CD4-positive, alpha-beta T cell treated with Interleukin-2 at 100 ng/mL for 4 hours (primary cell): ENCODE data around the gene ACSBG1.

ENCODE experiments used
- DNase-seq: peaks from one replicate; pipeline ENCODE4 v3.0.0-alpha.2; 2020; ENCODE audit warnings: low spot score

Gene ACSBG1

DNA sequence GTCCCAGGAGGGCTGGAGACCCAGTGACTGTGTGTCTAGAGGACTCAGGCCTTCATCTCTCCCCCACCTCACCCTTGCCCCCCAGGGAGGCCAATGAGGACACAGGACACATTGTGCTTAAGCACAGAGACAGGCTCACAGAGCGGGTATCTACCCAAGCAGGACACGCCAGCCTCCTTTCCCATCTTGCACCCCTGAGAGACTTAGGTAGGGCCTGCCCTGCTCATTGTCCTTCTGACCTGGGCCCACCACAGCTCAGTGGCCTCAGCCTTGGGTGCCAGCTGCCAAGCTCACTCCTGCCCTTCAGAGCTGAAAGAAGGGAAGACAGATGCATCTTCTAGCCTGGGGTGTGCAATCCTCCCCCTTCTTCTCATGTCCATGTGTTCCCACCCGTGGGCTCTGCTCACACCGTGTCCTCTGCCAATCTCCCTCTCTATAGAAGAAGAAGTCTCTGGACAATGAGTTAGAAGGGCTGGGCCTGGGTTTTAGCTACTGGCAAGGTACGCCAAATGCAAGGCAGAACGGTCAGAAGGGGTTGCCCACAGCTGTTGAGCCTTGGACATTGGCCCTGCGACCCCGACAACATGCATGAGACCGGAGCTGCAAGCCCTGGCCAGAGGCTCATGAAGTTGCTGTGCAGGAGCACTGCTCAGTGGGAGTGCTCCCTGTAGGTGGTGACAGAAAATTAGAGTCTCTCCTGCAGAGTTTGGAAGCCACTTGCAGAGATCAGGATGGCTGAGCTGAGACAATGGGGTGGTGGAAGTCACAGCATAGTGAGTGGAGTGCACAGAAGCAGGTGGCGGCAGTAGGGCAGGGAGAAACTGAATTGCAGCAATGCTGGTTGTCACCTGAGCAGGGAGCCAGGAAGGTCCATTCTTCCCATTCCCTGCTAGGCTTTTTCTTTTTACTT is 32.8 kb downstream of the ACSBG1 start:
- DNase-seq, result no peak

DNA sequence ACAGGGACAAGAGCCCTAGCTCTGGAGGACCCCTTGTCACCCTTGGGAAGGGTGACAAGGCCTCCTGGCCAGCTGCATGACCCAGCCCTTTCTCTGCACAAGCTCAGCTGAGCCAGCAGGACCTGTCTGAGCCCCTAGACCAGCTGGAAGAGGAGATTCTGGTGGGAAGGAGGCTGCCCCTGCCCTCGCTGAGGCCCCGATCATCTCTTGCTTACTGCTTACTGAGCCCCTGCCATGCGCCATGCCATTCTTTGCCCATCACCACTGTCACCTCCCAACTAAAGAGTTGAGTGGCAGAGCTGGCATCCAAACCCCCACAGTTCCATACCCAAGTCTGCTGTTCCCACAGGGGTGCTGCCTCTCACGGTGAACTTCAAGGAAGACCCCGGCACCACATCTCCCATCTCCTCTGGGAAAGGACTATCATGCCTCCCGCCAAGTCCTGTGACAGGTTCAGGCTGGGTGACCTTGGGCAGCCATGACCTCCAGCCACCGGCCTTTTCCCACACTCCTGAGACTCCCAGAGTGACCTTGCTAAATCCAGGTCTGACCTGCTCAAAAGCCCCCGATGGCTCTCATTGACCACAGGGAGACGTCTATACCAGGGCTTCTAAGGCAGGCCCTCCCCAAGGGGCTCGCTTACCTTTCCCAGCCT is 34.0 kb downstream of the ACSBG1 start:
- no peak for DNase-seq

DNA sequence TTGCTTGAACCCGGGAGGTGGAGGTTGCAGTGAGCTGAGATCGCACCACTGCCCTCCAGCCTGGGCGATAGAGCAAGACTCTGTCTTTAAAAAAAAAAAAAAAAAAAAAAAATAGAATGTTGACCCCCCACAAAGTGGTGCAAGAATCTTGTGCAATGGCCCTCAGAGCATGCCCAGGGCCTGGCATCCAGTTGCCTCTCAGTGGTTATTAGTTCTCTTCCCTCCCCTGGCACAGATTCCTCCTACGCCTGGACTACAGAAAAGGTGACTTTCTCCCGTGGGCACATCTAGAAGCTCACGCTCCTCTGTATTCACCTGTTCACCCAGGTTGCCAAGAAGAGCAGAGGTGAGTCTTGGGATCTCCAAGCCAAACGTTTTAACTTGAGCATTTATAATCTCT is 36.7 kb downstream of the ACSBG1 start:
- DNase-seq, result no peak

DNA sequence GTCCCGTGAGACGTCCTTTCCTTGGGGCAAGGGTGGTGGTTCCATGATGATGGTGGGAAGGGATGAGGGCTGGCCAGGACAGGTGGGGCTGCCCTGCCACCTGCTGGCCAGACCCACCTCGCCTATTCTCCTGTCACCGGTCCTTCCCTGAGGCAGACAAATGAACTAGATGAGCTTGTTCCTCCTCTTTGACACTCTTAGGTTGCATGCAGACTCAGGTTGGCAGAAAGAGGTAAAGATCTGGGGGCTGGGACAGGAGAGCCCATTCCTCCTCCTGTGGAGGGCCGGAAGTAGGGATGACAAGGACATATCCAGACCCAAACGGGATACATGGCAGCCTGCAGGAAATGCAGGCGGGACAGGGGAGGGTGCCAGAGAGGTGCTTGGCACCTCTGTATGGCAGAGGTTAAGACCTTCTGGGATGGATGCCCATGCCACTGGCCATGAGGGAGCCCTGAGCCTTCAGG is 38.6 kb downstream of the ACSBG1 start:
- DNase-seq, result peak; percentile 41

DNA sequence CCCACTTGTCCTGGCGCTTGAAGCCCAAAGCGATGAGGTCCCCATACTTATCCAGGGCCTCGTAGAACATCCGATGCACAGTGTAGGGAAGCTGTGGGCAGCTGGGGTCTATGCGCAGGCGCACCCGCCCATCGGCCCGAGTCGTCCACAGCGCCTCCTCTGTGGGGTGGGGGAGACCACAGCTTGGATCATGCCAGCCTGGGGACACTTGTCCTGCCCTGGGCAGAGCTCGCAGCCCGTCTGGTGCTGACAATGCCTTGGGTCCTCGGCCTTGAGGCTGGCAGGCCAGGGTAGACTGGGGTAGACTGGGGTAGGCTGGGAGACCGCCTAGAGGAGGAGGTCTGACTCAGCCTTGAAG is 39.8 kb downstream of the ACSBG1 start:
- no peak for DNase-seq

DNA sequence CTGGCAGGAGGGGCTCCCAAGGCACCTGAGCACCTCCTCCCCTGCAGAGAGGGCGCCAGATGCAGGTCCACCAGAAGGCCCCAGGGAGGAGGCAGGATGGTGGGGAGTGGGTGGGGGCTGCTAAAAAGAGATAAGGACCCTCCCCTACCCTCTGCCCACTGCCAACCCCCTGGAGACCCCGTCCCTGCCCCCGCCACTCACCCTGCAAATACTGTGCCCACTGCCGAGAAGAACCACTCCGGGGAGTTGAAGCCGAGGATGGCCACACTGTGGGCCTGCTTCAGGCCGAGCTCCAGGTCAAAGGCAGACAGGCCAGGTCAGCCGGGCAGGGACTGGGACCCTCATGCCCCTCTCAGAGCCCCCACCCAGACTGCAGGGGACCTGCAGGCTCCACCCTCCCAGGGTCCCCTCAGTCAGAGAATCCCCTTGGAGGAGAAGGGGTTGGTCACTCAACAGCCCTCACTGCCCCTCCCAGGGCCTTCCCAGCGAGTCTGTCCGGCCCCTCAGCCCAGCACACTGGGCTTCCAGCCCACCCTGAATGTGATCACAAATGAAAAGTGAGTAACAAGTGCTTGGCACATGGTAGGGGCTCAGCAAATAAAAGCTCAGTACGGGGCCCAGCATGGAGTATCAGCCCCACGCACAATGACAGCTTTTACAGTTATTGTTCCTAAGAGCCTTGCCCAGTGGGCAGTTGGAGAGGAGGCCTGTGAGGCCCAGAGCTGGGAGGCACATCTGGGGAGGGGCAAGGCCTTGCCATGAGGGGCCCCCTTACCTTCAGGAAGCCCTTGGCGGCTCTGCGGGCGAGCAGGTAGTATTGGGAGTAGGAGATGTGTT is 40.4 kb downstream of the ACSBG1 start:
- no peak for DNase-seq

DNA sequence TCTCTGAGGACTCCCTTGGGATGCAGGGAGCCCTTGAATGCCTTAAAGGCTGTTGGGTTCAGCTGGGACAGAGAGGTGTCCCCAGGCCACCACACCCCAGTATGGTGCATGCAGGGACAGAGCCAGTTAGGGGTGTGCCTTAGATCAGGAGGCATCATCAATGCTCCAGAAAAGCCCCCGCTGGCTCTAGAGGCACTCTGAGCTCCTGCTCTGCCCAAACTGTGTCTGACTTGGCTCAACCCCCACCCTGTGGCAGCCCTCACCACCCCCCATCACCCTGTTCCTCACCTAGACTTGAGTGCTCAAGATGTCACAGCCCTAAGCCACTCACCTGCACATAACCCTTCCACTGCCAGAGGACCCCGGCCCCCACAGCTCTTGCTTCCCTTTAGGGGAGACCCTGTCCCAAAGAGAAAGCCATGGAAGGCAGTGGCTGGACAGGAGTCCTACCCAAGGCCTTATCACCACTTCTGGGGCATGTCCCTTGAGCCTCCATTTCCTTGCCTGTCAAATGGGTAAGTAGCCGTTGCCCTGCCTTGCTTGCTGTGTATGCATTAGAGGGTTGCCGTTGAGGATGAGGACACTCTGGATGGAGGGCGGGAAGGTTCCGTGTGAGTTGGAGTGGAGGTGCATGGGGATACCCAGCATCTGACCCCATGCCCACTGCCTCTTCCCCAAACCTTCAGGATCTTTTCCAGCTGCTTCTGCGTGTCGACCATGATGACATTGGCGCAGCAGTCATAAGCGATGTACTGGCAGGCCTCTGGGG is 41.4 kb downstream of the ACSBG1 start:
- DNase-seq, result no peak

DNA sequence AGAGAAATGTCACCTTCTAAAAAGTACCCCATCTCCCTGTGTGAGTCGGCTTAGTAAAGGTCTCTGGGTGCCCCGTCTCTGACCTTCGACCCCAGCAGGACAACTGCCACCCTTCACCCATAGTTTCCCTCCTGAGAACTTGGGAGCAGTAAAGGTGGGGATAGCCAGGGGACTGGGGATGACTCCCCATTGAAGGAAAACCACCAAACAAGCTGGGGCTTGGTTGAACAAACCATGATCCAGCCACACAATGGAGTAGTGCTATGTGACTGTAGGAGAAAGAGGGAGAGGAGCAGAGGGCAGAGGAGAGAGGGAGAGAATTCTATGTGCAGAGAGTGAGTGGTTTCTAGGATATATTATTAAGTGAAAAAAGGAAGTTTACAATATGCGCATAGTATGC is 51.5 kb downstream of the ACSBG1 start:
- no peak for DNase-seq

DNA sequence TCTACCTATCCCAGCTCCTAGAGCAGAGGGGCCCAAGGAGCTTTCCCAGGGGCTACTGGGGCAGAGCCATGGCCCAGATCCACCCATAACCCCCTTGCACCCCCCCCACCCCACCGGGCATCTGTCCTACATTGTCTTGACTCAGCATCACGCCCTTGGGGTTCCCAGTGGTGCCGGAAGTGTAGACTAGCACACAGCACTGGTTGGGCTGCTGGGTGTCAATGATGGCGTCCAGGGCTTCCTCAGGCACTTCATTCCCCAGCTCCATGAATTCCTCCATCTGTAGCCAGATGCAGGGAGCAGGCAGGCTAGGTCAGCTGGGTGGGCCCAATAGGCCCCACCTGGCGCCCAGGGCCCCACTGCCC is 52.0 kb downstream of the ACSBG1 start:
- DNase-seq, result no peak

DNA sequence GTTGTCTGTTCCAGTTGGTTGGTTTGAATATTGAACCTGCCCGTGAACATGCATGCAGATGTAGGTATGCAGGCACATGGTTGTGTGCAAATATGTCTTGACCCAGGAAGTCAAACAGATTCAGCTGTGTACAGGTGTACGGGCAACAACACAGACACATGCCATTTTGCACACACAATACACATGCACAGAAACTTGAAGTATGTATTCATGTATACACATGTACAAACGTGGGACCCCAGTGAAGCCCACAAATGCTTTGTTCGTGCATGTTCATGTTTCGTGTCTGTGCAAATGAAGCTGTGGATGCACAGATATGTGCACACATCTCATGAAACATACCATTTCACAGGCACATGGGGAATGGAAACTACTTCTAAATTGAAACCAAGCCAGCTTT is 54.5 kb downstream of the ACSBG1 start:
- DNase-seq, result no peak

DNA sequence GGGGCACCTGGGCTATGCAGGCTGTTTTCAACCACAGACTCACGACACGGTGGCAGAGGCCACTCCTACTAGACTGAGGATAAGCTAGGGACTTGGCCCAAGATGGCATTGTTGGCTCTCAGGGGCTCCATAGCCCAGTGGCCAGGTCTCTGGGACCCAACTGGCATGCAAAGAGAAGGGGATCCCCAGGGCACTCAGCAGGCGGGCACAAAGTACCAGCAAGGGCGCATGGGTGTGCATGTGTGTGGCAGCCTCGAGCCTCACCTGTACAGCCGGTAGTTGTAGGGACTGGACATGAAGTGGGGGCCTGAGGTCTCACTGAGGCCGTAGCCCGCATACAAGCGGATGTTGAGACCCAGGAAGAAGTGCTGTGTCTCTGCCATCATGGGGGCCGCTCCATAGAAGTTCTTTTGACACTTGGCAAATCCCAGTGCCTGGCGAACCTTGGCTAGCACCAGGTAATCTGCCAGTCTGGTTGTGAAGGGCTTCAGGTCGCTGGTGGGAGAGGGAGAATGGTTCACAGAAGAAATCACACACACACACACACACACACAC is 55.0 kb downstream of the ACSBG1 start:
- DNase-seq, result no peak

DNA sequence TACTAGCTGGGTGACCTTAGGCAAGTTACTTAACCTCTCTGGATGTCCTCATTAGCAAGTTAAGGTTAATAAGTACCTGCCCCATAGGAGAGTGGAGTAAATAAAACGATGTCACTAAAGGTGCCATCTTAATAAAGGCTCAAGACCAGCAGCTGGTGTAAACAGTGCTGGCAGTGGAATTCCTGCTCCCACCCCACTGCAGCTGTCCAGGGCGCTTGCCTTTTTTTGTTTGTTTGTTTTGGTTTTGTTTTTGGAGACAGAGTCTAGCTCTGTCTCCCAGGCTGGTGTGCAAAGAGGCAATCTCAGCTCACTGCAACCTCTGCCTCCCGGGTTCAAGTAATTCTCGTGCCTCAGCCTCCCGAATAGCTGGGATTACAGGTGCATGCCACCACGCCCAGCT is 56.3 kb downstream of the ACSBG1 start:
- DNase-seq, result no peak

DNA sequence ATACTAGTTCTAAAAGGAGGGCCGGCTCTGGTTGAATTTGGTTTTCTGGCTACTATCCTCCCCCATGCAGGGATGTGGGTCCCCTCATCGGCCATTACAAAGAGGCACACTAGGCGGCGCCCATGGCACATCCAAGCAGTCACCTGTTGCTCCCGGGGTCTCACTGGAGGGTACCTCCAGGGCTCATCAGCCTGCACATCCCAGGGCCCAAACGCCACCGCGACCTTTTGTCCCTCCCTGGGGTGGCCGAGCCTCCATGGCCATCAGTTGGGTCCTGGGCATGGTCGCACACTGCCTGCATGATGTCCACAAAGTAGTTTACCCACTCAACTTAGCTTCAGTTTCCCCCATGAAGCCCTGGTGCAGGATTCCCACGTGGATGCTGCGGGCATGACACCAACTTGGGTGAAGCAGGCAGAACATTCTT is 56.9 kb downstream of the ACSBG1 start:
- DNase-seq, result peak; percentile 23

DNA sequence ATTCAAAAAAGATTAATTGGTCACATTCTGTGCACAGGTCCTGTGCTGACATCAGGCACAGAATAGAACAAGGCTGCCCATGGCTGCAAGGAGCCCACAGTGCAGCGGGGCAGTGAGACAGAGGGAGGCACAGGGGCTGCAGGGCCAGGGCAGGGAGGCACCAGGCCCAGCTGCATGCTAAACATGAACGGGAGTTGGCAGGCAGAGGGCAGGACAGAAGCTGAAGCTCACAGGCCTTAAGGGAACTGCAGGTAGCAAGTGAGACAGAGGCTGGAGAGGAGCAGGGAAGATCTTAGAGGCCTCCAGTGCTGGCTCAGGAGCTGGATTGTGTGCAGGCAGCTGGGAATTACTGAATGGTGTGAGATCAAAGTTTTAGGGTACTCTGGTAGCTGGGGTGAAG is 59.0 kb downstream of the ACSBG1 start:
- DNase-seq, result no peak

DNA sequence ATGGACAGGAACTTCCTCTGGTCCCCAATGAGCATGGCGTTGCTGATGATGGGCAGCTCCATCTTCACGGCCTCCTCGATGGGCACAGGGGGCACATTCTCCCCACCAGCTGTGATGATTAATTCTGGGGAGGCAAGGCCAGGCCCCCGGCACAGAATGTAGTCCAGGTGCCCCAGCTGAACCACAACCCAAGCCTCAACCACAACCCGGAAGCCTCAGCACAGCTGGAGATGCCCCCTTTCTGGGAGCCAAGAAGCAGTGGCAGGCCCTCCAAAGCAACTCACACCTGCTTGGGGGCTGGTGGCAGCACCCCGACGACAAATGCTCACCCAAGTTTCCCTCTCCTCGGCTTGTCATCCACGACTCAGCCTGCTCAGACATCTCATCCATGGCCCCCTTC is 60.0 kb downstream of the ACSBG1 start:
- no peak for DNase-seq

DNA sequence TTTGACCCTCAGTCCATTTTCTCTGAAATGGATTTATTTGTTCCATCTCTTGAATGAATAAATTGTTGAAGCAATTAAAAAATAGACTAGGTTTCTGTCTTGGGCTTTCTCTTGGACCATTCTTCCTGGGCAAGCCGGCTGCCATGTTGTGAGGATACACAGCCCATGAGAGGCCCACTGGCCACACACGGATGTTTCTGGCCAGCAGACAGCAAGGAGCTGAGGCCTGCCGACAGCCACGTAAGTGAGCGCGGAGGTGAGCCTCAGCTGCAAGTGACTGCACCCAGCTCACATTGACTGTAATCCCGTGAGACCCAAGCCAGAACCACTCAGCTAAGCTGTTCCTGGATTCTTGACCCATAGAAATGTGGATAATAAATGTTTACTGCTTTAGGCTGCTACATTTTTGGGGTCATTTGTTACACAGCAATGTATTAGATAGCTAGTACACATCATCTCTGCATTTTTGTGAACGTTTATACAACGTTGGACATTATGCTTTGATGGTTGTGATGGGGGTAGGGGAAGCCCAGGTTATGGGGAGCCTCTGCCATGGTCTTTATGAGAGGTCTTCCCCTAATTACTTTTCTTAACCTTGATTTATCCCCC is 62.4 kb downstream of the ACSBG1 start:
- no peak for DNase-seq

DNA sequence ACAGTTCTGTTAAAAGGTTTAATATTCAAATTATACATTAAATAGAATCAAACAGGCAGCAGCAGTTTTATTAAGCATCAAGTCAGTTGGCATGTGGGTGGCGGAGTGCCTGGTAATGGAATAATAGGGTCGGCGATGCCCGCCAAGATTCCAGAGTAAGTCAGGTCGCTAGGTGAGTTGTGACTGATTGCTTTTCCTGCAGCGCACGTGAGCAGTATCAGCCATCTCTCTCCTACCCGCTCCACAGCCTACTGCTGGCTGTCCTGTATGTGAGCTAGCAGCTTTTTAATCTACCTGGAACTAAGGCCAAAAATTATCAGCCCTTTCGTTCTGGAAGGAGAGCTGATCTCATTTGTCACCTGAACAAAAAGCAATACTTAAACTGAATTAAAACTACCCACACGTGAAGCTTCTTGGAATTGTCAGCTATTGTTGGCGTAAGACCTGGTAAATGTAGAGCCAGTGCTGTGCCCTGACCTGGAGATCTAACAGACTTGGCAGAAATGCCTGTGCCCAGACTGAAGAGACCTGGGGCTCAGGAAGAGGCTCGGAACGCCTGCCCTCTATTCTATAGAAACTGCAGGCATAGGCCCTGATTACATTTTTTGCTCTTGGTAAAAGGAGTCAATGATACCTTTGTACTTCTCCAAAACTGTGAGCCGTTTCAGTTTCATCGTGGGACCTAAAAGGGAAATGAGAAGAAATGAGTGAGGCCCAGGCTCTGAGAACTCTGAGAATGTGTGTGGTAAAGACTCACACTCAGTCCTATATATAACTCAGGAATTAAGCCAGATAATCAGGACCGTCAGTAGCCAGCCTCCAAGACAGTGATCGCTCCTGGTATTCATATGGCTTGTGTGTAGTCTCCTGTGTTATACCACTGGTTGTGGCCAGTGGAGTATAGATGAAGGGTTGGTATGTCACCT is 63.3 kb downstream of the ACSBG1 start:
- no peak for DNase-seq

DNA sequence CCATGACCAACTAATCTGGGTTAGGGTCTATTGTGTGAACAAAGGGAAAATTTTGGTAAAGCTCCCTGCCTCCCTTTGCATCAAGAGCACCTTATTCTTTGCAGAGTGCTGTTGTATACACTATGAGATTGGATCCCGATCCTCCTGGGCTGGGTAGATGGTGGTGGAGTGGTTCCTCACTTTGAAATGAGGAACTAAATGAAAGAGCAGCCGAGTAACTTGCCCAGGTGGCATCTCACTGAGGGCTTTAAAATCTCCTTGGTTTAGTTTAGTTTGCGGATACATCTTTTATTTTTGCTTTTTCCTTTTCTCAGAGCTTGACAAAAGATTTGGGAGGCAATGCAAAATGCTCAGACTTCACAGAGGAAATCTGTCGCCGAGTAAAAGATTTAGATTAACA is 65.8 kb downstream of the ACSBG1 start:
- DNase-seq, result no peak

DNA sequence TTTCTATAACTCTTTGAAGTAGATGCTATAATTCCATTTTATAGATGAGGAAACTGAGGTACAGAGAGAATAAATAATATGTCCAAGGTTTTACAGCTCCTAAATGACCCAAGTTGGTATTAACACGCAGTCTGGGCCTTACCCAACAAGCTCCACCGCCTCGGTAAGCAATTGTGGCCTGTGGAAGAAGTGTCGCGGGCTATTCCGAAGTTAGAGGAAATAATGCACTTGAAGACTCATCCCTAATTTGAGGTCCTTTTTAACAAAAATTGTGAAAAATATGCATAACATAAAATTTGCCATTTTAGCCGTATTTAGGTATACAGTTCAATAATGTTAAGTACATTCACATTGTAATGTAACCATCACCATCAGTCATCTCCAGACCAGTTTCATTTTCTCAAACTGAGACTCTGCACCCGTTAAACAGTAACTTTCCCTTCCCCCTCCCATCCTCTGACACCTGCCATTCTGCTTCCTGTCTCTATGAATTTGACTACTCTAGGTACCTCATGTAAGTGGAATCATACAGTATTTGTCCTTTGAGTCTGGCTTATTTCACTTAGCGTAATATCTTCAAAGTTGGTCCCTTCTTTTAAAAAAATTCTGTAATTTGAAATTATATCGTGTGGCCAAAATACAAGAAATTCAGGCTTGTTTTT is 67.0 kb downstream of the ACSBG1 start:
- peak; percentile 40 for DNase-seq

DNA sequence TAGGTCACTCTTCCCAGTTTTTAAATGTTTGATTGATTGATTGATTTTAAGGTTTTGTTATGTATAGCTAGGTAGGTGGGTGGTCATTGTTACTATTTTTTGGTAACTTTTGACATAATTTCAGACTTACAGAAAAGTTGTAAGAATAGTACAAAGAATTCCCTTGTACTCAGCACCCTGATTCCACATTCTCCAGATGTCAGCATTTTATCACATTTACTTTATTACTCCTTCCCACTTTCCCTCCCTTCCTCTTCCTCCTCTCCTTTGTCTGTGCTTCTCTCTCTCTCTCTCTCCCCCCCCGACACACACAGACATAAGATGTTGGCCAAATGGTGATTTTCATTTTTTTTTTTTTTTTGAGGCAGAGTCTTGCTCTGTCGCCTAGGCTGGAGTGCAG is 70.4 kb downstream of the ACSBG1 start:
- no peak for DNase-seq
